HCT116 (cell line): ENCODE measurements around the gene GPR107. TPM values are rescaled to one million over a fixed set of nuclear protein-coding genes. Genes with fewer than 3 reads are reported as not detected.
A peak's percentile ranks its signal among the peaks of the same experiment; 100 is the strongest.

Source experiments
- ATAC-seq: fragments of 200-7000 bp; cut with Tn5 transposase; 2 replicates; pipeline ENCODE4 v1.9.1; 2020; ENCODE audit warnings: mild to moderate bottlenecking, moderate library complexity
- BruUV-seq: library from RNA; stranded (reverse); fragments of 400-500 nt; replicated peaks from 2 replicates; lab custom pipeline; 2021; lab: Mats Ljungman, UMichigan
- CTCF ChIA-PET: fragments of 300-600 bp; sonication (Branson Sonifier 250); formaldehyde crosslinking; loops from one replicate; lab custom pipeline; 2021; ENCODE audit warnings: antibody characterized with exemption; lab: Charles Lee
- POLR2A ChIA-PET: fragments of 300-600, 350-600 bp; sonication (Branson Sonifier 250); formaldehyde crosslinking; loops from one replicate; lab custom pipeline; 2021; ENCODE audit warnings: antibody characterized with exemption; lab: Charles Lee
- RAD21 ChIA-PET, 2 experiments: fragments of 300-600 bp; sonication (Branson Sonifier 250); formaldehyde crosslinking; loops; one replicate each; lab custom pipeline; 2023; ENCODE audit warnings: low total read pairs in 2 of 2; ENCODE audit not compliant: uncharacterized antibody in 2 of 2, unreplicated experiment in 2 of 2, low non-redundant PET in 1 of 2; lab: Charles Lee
- DNase-seq: peaks from one replicate; pipeline ENCODE4 v3.0.0-alpha.2; 2010; ENCODE audit warnings: low read depth, low spot score
- H2AFZ ChIP-seq: fragments of 200-600 bp; shearing (Covaris generic), sonication (generic); 2 replicates; pipeline ENCODE4 v1.6.1; 2017; ENCODE audit warnings: low read depth, mixed run types, mixed read lengths, antibody characterized with exemption, low read length; ENCODE audit not compliant: poor library complexity, severe bottlenecking
- H3K27ac ChIP-seq: 2 replicates; pipeline ENCODE4 v1.5.1; 2012; ENCODE audit warnings: low read depth, low read length
- H3K27me3 ChIP-seq: fragments of 200-600 bp; sonication (generic); 2 replicates; pipeline ENCODE4 v1.6.1; 2016; ENCODE audit warnings: mixed run types, low read length, mixed read lengths; ENCODE audit not compliant: insufficient read depth
- H3K36me3 ChIP-seq, 2 experiments: fragments of 200-500 bp in 1 of 2; fragments of 200-600 bp in 1 of 2; sonication (Bioruptor generic) in 1 of 2; sonication (generic) in 1 of 2; 2 replicates each; pipeline versions ENCODE4 v1.5.1 to v1.6.1; 2014 to 2016; ENCODE audit warnings: low read length in 2 of 2, inconsistent platforms in 1 of 2, mixed read lengths in 1 of 2, mixed run types in 1 of 2; ENCODE audit not compliant: insufficient read depth in 2 of 2, control insufficient read depth in 1 of 2
- H3K4me1 ChIP-seq, 2 experiments: fragments of 200-600 bp in 1 of 2; sonication (generic) in 1 of 2; 2 replicates each; pipeline versions ENCODE4 v1.5.1 to v1.6.1; 2012 to 2017; ENCODE audit warnings: low read length in 2 of 2, inconsistent platforms in 1 of 2, mild to moderate bottlenecking in 1 of 2, mixed read lengths in 1 of 2, mixed run types in 1 of 2, moderate library complexity in 1 of 2; ENCODE audit not compliant: insufficient read depth in 2 of 2, control insufficient read depth in 1 of 2
- H3K4me2 ChIP-seq: fragments of 200-600 bp; sonication (generic); 2 replicates; pipeline ENCODE4 v1.6.1; 2017; ENCODE audit warnings: mixed run types, low read length, mixed read lengths
- H3K4me3 ChIP-seq, 2 experiments: fragments of 200-600 bp in 1 of 2; sonication (generic) in 1 of 2; replicated peaks in 1 of 2; 2 replicates each; pipeline ENCODE4 v1.5.1; 2011 to 2016; ENCODE audit warnings: low read length in 2 of 2, control low read depth in 1 of 2, low read depth in 1 of 2, mild to moderate bottlenecking in 1 of 2, mixed read lengths in 1 of 2, mixed run types in 1 of 2
- H3K79me2 ChIP-seq: fragments of 200-600 bp; sonication (generic); 2 replicates; pipeline ENCODE4 v1.6.1; 2017; ENCODE audit warnings: mild to moderate bottlenecking, mixed run types, low read length, moderate library complexity, mixed read lengths; ENCODE audit not compliant: insufficient read depth
- H3K9ac ChIP-seq: fragments of 200-600 bp; sonication (generic); 2 replicates; pipeline ENCODE4 v1.6.1; 2016; ENCODE audit warnings: low read length, mixed read lengths
- H3K9me2 ChIP-seq: fragments of 200-600 bp; sonication (generic), shearing (Covaris generic); 2 replicates; pipeline ENCODE4 v1.6.1; 2017; ENCODE audit warnings: mixed run types, mild to moderate bottlenecking, moderate library complexity; ENCODE audit not compliant: insufficient read depth
- H3K9me3 ChIP-seq, 2 experiments: fragments of 200-500 bp in 1 of 2; fragments of 200-600 bp in 1 of 2; sonication (Bioruptor generic) in 1 of 2; sonication (generic) in 1 of 2; 2 replicates each; pipeline ENCODE4 v1.6.1; 2014 to 2017; ENCODE audit warnings: low read length in 2 of 2, mixed read lengths in 2 of 2, inconsistent platforms in 1 of 2, low read depth in 1 of 2, mild to moderate bottlenecking in 1 of 2, mixed run types in 1 of 2, moderate library complexity in 1 of 2; ENCODE audit not compliant: control insufficient read depth in 1 of 2, insufficient read depth in 1 of 2
- H4K20me1 ChIP-seq: fragments of 200-600 bp; sonication (generic), shearing (Covaris generic); 2 replicates; pipeline ENCODE4 v1.6.1; 2017; ENCODE audit warnings: mixed run types, mild to moderate bottlenecking, moderate library complexity; ENCODE audit not compliant: insufficient read depth
- ATF3 ChIP-seq: IDR thresholded peaks from 2 replicates; pipeline ENCODE4 v1.6.1; 2012
- CTCF ChIP-seq, 3 experiments: fragments of 200-600 bp in 1 of 3; sonication (generic) in 1 of 3; IDR thresholded peaks in 2 of 3; conservative IDR thresholded peaks in 1 of 3; 2 replicates each; pipeline ENCODE4 v1.5.1; 2012 to 2017; ENCODE audit warnings: low read depth in 2 of 3, low read length in 2 of 3, antibody characterized with exemption in 1 of 3, borderline replicate concordance in 1 of 3, control low read depth in 1 of 3, mild to moderate bottlenecking in 1 of 3, mixed read lengths in 1 of 3, mixed run types in 1 of 3, moderate library complexity in 1 of 3; ENCODE audit not compliant: insufficient read depth in 1 of 3
- JUND ChIP-seq: IDR thresholded peaks from 2 replicates; pipeline ENCODE4 v1.6.1; 2012
- POLR2AphosphoS5 ChIP-seq: IDR thresholded peaks from 2 replicates; pipeline ENCODE4 v1.6.1; 2011; ENCODE audit warnings: mild to moderate bottlenecking, low read depth, low read length, moderate library complexity
- REST ChIP-seq: IDR thresholded peaks from 2 replicates; pipeline ENCODE4 v1.6.1; 2012; ENCODE audit warnings: low read depth
- intact Hi-C: fragments of 100-400 bp; cut with micrococcal nuclease; formaldehyde crosslinking; loops from 2 replicates; pipeline ENCODE4 v1.10.0; 2022
- total RNA-seq: library from RNA; stranded (reverse); gene quantifications from one replicate; pipeline ENCODE4 v1.2.1, GENCODE V29; 2021; ENCODE audit not compliant: unreplicated experiment

The GPR107 gene
- total RNA-seq, 1 experiment from 2014 or later = 32.5 TPM

GRCh38 chr9:130089141-130089540 lies 35.4 kb downstream of the GPR107 start:
- TF ChIP-seq POLR2AphosphoS5 = no peak
- ATAC-seq (no peak), DNase-seq (no peak)
- H3K4me2 ChIP-seq = no peak overlapping the region
- BruUV-seq = no TSS peak
- H3K9ac ChIP-seq = no peak overlapping the region
- no peaks in the 10 kb centered on the region for H3K9me2 ChIP-seq
- H3K27ac ChIP-seq = no peak overlapping the region
- no peaks in the 10 kb centered on the region for H3K79me2 ChIP-seq
- no peaks in the 10 kb centered on the region for H3K27me3 ChIP-seq
- H2AFZ ChIP-seq = no peak overlapping the region
- ChIA-PET POLR2A (no interaction called here), RAD21 (no interaction called here), CTCF (no interaction called here)
- no peaks in the 10 kb centered on the region for H3K9me3 ChIP-seq
- H3K4me1 ChIP-seq = no peaks in the 10 kb centered on the region
- H3K36me3 ChIP-seq = peaks cover 4 to 6% of the 10 kb centered on the region in 2 experiments; a peak in 2 of 4 replicates
- intact Hi-C loops = no loop called here
- no peaks in the 10 kb centered on the region for H4K20me1 ChIP-seq
- H3K4me3 ChIP-seq = no peak overlapping the region

- Histone ChIP-seq H3K4me3 (no peak overlapping the region), H3K4me1 (no peaks in the 10 kb centered on the region), H3K27me3 (no peaks in the 10 kb centered on the region), H3K27ac (no peak overlapping the region), H4K20me1 (no peaks in the 10 kb centered on the region), H3K9me3 (no peaks in the 10 kb centered on the region), H2AFZ (no peak overlapping the region), H3K36me3 (peaks cover 0 to 7% of the 10 kb centered on the region in 2 experiments; a peak in 2 of 4 replicates), H3K79me2 (no peaks in the 10 kb centered on the region), H3K9ac (no peak overlapping the region), H3K9me2 (no peaks in the 10 kb centered on the region)
- ChIA-PET POLR2A (no interaction called here), RAD21 (no interaction called here), CTCF (no interaction called here)
- no peak for ATAC-seq
- no TSS peak for BruUV-seq
- DNase-seq = no peak
- intact Hi-C loops = loop anchor here (10.0 kb wide), 1 partner anchor 366 kb away; no protein-coding TSS in a partner anchor
- TF ChIP-seq POLR2AphosphoS5 (no peak), REST (no peak), ATF3 (no peak), JUND (no peak), CTCF (IDR thresholded peaks at IDR 0.05 in 2 of 3, conservative IDR thresholded peaks at IDR 0.05 in 1 of 3; ENCODE audit: borderline replicate concordance in 1 of 3, insufficient read depth in 1 of 3, low read depth in 2 of 3, low read length in 2 of 3) (peak in 2 of 3 experiments; percentile 12 to 20; a peak in 2 of 6 replicates)
- TF ChIP-seq, all 23 proteins: peak for 1
- no peak overlapping the region for H3K4me2 ChIP-seq
These were observed 37.2 kb downstream of the GPR107 start for GRCh38 chr9:130090915-130091314.
